Measurements from ENCODE around the gene PGAP2. TPM values are rescaled to one million over a fixed set of nuclear protein-coding genes. Genes with fewer than 3 reads are reported as not detected.

The PGAP2 gene
- total RNA-seq, 1 experiment from 2014 or later = 53.6 TPM

GRCh38 chr11:3833449-3833848 is 25.1 kb downstream of the PGAP2 start:
- intact Hi-C loops (cut with micrococcal nuclease; ENCODE audit: unreplicated experiment) = no loop called here
- POLR2A ChIA-PET = no interaction called here
- no peak for DNase-seq
- no peaks in the 10 kb centered on the region for H3K27me3 ChIP-seq (replicated peaks; ENCODE audit: control insufficient read depth, insufficient read depth, low read length)
- Mint-ChIP-seq H3K9me3 (ENCODE audit: unreplicated experiment) (no peaks in the 10 kb centered on the region), H3K27me3 (ENCODE audit: insufficient read depth, unreplicated experiment) (no peaks in the 10 kb centered on the region), H3K36me3 (ENCODE audit: insufficient read depth, unreplicated experiment) (peaks cover 38% of the 10 kb centered on the region), H3K4me3 (ENCODE audit: unreplicated experiment) (no peak overlapping the region), H3K27ac (ENCODE audit: unreplicated experiment) (no peak overlapping the region), H3K4me1 (ENCODE audit: low read depth, unreplicated experiment) (peaks cover 23% of the 10 kb centered on the region)
- CTCF ChIA-PET = interaction anchor here (0.5 kb wide), 1 partner anchor 25 kb away, joined by 3 read pairs; no protein-coding TSS in a partner anchor
- no TSS peak for BruUV-seq (replicated peaks)
- no peak for TF ChIP-seq CTCF (IDR thresholded peaks at IDR 0.05; ENCODE audit: insufficient read depth in 1 of 2, low read depth in 1 of 2, low read length in 1 of 2, severe bottlenecking in 1 of 2, unreplicated experiment in 1 of 2)
- H3K36me3 ChIP-seq (ENCODE audit: control insufficient read depth, insufficient read depth, low read length) = no peaks in the 10 kb centered on the region
- no peaks in the 10 kb centered on the region for H3K9me3 ChIP-seq
- H3K4me1 ChIP-seq = peaks cover 14% of the 10 kb centered on the region
- no peak overlapping the region for H3K4me3 ChIP-seq (ENCODE audit: low read depth, low read length)

GRCh38 chr11:3834349-3834663 is 25.9 kb downstream of the PGAP2 start:
- no peak for TF ChIP-seq CTCF (IDR thresholded peaks at IDR 0.05; ENCODE audit: insufficient read depth in 1 of 2, low read depth in 1 of 2, low read length in 1 of 2, severe bottlenecking in 1 of 2, unreplicated experiment in 1 of 2)
- Histone ChIP-seq H3K4me1 (peaks cover 17% of the 10 kb centered on the region), H3K4me3 (ENCODE audit: low read depth, low read length) (no peak overlapping the region), H3K36me3 (ENCODE audit: control insufficient read depth, insufficient read depth, low read length) (no peaks in the 10 kb centered on the region), H3K27me3 (replicated peaks; ENCODE audit: control insufficient read depth, insufficient read depth, low read length) (no peaks in the 10 kb centered on the region), H3K9me3 (no peaks in the 10 kb centered on the region)
- peak overlapping the region; percentile 14 for H3K27ac Mint-ChIP-seq (ENCODE audit: unreplicated experiment)
- H3K4me1 Mint-ChIP-seq (ENCODE audit: low read depth, unreplicated experiment) = peaks cover 25% of the 10 kb centered on the region
- H3K4me3 Mint-ChIP-seq (ENCODE audit: unreplicated experiment) = no peak overlapping the region
- CTCF ChIA-PET = interaction anchor here (1.4 kb wide), 1 partner anchor 18 kb away, joined by 3 read pairs; no protein-coding TSS in a partner anchor
- no peaks in the 10 kb centered on the region for H3K9me3 Mint-ChIP-seq (ENCODE audit: unreplicated experiment)
- H3K36me3 Mint-ChIP-seq (ENCODE audit: insufficient read depth, unreplicated experiment) = peaks cover 32% of the 10 kb centered on the region
- intact Hi-C loops (cut with micrococcal nuclease; ENCODE audit: unreplicated experiment) = no loop called here
- POLR2A ChIA-PET = no interaction called here
- no TSS peak for BruUV-seq (replicated peaks)
- H3K27me3 Mint-ChIP-seq (ENCODE audit: insufficient read depth, unreplicated experiment) = no peaks in the 10 kb centered on the region
- DNase-seq = no peak

GRCh38 chr11:3834664-3835461 is 26.5 kb downstream of the PGAP2 start:
- H3K9me3 Mint-ChIP-seq (ENCODE audit: unreplicated experiment) = no peaks in the 10 kb centered on the region
- no peak overlapping the region for H3K4me3 Mint-ChIP-seq (ENCODE audit: unreplicated experiment)
- peaks cover 30% of the 10 kb centered on the region for H3K4me1 Mint-ChIP-seq (ENCODE audit: low read depth, unreplicated experiment)
- ChIA-PET POLR2A (no interaction called here), CTCF (interaction anchor here (1.4 kb wide), 1 partner anchor 18 kb away, joined by 3 read pairs; no protein-coding TSS in a partner anchor)
- H3K27me3 Mint-ChIP-seq (ENCODE audit: insufficient read depth, unreplicated experiment) = no peaks in the 10 kb centered on the region
- no peaks in the 10 kb centered on the region for H3K36me3 ChIP-seq (ENCODE audit: control insufficient read depth, insufficient read depth, low read length)
- no peak overlapping the region for H3K4me3 ChIP-seq (ENCODE audit: low read depth, low read length)
- H3K36me3 Mint-ChIP-seq (ENCODE audit: insufficient read depth, unreplicated experiment) = peaks cover 26% of the 10 kb centered on the region
- intact Hi-C loops (cut with micrococcal nuclease; ENCODE audit: unreplicated experiment) = no loop called here
- no peaks in the 10 kb centered on the region for H3K9me3 ChIP-seq
- BruUV-seq (replicated peaks) = no TSS peak
- no peaks in the 10 kb centered on the region for H3K27me3 ChIP-seq (replicated peaks; ENCODE audit: control insufficient read depth, insufficient read depth, low read length)
- peak overlapping the region; percentile 14 for H3K27ac Mint-ChIP-seq (ENCODE audit: unreplicated experiment)
- TF ChIP-seq CTCF (IDR thresholded peaks at IDR 0.05; ENCODE audit: insufficient read depth in 1 of 2, low read depth in 1 of 2, low read length in 1 of 2, severe bottlenecking in 1 of 2, unreplicated experiment in 1 of 2) = no peak
- no peak for DNase-seq
- H3K4me1 ChIP-seq = peaks cover 20% of the 10 kb centered on the region
